ENCODE data around the gene KANSL1. TPM values are rescaled to one million over a fixed set of nuclear protein-coding genes. Genes with fewer than 3 reads are reported as not detected.

KANSL1 gene
- total and polyA plus RNA-seq, 2 experiments from 2014 or later, result 12.2 to 38.2 TPM

GRCh38 chr17:46158323-46159296 is 34.6 kb downstream of the KANSL1 start:
- Histone ChIP-seq H3F3A (ENCODE audit: insufficient read depth) (peaks cover 56% of the 10 kb centered on the region), H3K9me2 (ENCODE audit: insufficient read depth) (no peaks in the 10 kb centered on the region), H3K9ac (peak overlapping the region; percentile 7; the same call in 1 of the 2 replicates), H3K27me3 (replicated peaks; ENCODE audit: insufficient read depth) (no peaks in the 10 kb centered on the region), H3K79me2 (ENCODE audit: insufficient read depth) (peaks cover 100% of the 10 kb centered on the region), H3K4me2 (ENCODE audit: unreplicated experiment) (peak overlapping the region; percentile 51), H4K20me1 (ENCODE audit: insufficient read depth) (peaks cover 81% of the 10 kb centered on the region), H3K4me3 (peak overlapping the region; percentile 19; the same call in 1 of the 2 replicates), H3K36me3 (ENCODE audit: low read depth) (peaks cover 8% of the 10 kb centered on the region), H3K27ac (peak overlapping the region; percentile 22), H3K9me3 (ENCODE audit: low read depth) (no peaks in the 10 kb centered on the region), H3K4me1 (ENCODE audit: insufficient read depth) (peaks cover 61% of the 10 kb centered on the region), H2AFZ (no peak overlapping the region)
- in situ Hi-C loops (cut with MboI), result no loop called here
- TF ChIP-seq EZH2 (IDR thresholded peaks at IDR 0.05; ENCODE audit: insufficient read depth, poor library complexity, severe bottlenecking) (no peak), EZH2phosphoT487 (IDR thresholded peaks at IDR 0.05; ENCODE audit: insufficient read depth, low read depth) (no peak)
- WGBS, 2 experiments (ENCODE audit: low coverage in 1 of 2, low lambda C conversion rate in 2 of 2, missing lambda C conversion rate in 2 of 2), result 41 to 46% methylated on average over 18 of the region's 18 CpGs
- DNase-seq, result no peak

- Histone ChIP-seq H3K4me2 (ENCODE audit: unreplicated experiment) (peak overlapping the region; percentile 51), H4K20me1 (ENCODE audit: insufficient read depth) (peaks cover 81% of the 10 kb centered on the region), H3K9me3 (ENCODE audit: low read depth) (no peaks in the 10 kb centered on the region), H3K9ac (peak overlapping the region; percentile 7; the same call in 1 of the 2 replicates), H2AFZ (no peak overlapping the region), H3K4me3 (peak overlapping the region; percentile 19), H3K79me2 (ENCODE audit: insufficient read depth) (peaks cover 100% of the 10 kb centered on the region), H3F3A (ENCODE audit: insufficient read depth) (peaks cover 65% of the 10 kb centered on the region), H3K36me3 (ENCODE audit: low read depth) (peaks cover 8% of the 10 kb centered on the region), H3K4me1 (ENCODE audit: insufficient read depth) (peaks cover 72% of the 10 kb centered on the region), H3K9me2 (ENCODE audit: insufficient read depth) (no peaks in the 10 kb centered on the region), H3K27me3 (replicated peaks; ENCODE audit: insufficient read depth) (no peaks in the 10 kb centered on the region), H3K27ac (peak overlapping the region; percentile 22)
- in situ Hi-C loops (cut with MboI), result no loop called here
- no peak for TF ChIP-seq EZH2phosphoT487 (IDR thresholded peaks at IDR 0.05; ENCODE audit: insufficient read depth, low read depth)
- peak; percentile 79 for DNase-seq
- 55 to 57% methylated on average over 3 of the region's 3 CpGs for WGBS, 2 experiments (ENCODE audit: low coverage in 1 of 2, low lambda C conversion rate in 2 of 2, missing lambda C conversion rate in 2 of 2)
These were observed 35.7 kb downstream of the KANSL1 start for GRCh38 chr17:46157443-46158062.

- H3K4me2 ChIP-seq (ENCODE audit: unreplicated experiment), result peak overlapping the region; percentile 27
- H3K27me3 ChIP-seq (replicated peaks; ENCODE audit: insufficient read depth), result no peaks in the 10 kb centered on the region
- no peak overlapping the region for H3K9ac ChIP-seq
- peak; percentile 56 for DNase-seq
- H3K4me3 ChIP-seq, result no peak overlapping the region
- no peaks in the 10 kb centered on the region for H3K9me3 ChIP-seq (ENCODE audit: low read depth)
- 70 to 73% methylated on average over 9 of the region's 9 CpGs for WGBS, 2 experiments (ENCODE audit: low coverage in 1 of 2, low lambda C conversion rate in 2 of 2, missing lambda C conversion rate in 2 of 2)
- peaks cover 100% of the 10 kb centered on the region for H3K79me2 ChIP-seq (ENCODE audit: insufficient read depth)
- H4K20me1 ChIP-seq (ENCODE audit: insufficient read depth), result peaks cover 87% of the 10 kb centered on the region
- no peaks in the 10 kb centered on the region for H3K36me3 ChIP-seq (ENCODE audit: low read depth)
- TF ChIP-seq EZH2phosphoT487 (IDR thresholded peaks at IDR 0.05; ENCODE audit: insufficient read depth, low read depth) (no peak), EZH2 (IDR thresholded peaks at IDR 0.05; ENCODE audit: insufficient read depth, poor library complexity, severe bottlenecking) (no peak)
- H3F3A ChIP-seq (ENCODE audit: insufficient read depth), result peaks cover 56% of the 10 kb centered on the region
- H2AFZ ChIP-seq, result no peak overlapping the region
- in situ Hi-C loops (cut with MboI), result no loop called here
- peaks cover 76% of the 10 kb centered on the region for H3K4me1 ChIP-seq (ENCODE audit: insufficient read depth)
- H3K9me2 ChIP-seq (ENCODE audit: insufficient read depth), result no peaks in the 10 kb centered on the region
- H3K27ac ChIP-seq, result no peak overlapping the region
These were observed 38.9 kb downstream of the KANSL1 start for GRCh38 chr17:46154151-46154816.

- Histone ChIP-seq H2AFZ (no peak overlapping the region), H3K36me3 (ENCODE audit: low read depth) (0 out of 2 replicates have a peak, but pooled peaks cover 6% of the 10 kb centered on the region), H4K20me1 (ENCODE audit: insufficient read depth) (peaks cover 82% of the 10 kb centered on the region), H3K27me3 (replicated peaks; ENCODE audit: insufficient read depth) (no peaks in the 10 kb centered on the region), H3K4me2 (ENCODE audit: unreplicated experiment) (no peak overlapping the region), H3K4me3 (no peak overlapping the region), H3F3A (ENCODE audit: insufficient read depth) (peaks cover 39% of the 10 kb centered on the region), H3K9me2 (ENCODE audit: insufficient read depth) (no peaks in the 10 kb centered on the region), H3K9ac (no peak overlapping the region), H3K4me1 (ENCODE audit: insufficient read depth) (peaks cover 57% of the 10 kb centered on the region), H3K9me3 (ENCODE audit: low read depth) (no peaks in the 10 kb centered on the region), H3K27ac (no peak overlapping the region), H3K79me2 (ENCODE audit: insufficient read depth) (peaks cover 100% of the 10 kb centered on the region)
- DNase-seq, result no peak
- WGBS, 2 experiments (ENCODE audit: low coverage in 1 of 2, low lambda C conversion rate in 2 of 2, missing lambda C conversion rate in 2 of 2), result 37 to 38% methylated on average over 2 of the region's 2 CpGs
- in situ Hi-C loops (cut with MboI), result no loop called here
- TF ChIP-seq EZH2 (IDR thresholded peaks at IDR 0.05; ENCODE audit: insufficient read depth, poor library complexity, severe bottlenecking) (no peak), EZH2phosphoT487 (IDR thresholded peaks at IDR 0.05; ENCODE audit: insufficient read depth, low read depth) (no peak)
These were observed 40.8 kb downstream of the KANSL1 start for GRCh38 chr17:46152423-46152822.

Data from GM23248 (cell line).